Measurements from ENCODE around the gene CACNA2D1. TPM values are rescaled to one million over a fixed set of nuclear protein-coding genes. Genes with fewer than 3 reads are reported as not detected.

CACNA2D1 gene
- total RNA-seq, 1 donor from 2014 or later = not detected

DNA sequence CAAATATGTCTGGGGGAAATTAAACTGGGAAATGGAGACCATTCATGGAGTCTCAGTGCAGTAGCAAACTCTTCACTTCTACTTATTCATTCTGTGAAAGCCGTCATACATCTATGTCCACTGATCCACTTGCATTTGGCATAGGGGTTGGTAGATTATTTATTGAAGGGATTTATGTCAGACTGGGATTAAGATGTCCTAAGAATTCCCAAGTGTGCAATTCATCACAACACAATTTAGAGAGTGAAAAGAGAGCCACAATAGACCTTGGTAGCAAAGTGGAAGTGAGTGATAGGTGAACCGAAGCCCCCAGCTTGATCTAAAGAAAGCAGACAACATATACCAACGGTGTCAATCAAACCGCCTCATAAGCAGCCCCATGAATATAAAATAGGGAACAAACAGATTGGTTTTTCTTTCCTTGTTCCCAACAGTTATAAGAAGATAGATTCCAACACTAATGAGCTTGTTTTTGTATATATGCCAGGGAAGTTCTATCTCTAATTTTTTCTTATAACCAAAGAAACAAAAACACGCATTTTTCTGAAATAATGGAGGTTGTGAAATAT is 234.3 kb downstream of the CACNA2D1 start:
- no peaks in the 10 kb centered on the region for H3K27me3 Mint-ChIP-seq
- H3K27ac Mint-ChIP-seq = no peak overlapping the region
- no peaks in the 10 kb centered on the region for H3K9me3 Mint-ChIP-seq
- DNase-seq = no peak
- intact Hi-C loops (cut with micrococcal nuclease) = no loop called here
- TF ChIP-seq, protein P1, sequence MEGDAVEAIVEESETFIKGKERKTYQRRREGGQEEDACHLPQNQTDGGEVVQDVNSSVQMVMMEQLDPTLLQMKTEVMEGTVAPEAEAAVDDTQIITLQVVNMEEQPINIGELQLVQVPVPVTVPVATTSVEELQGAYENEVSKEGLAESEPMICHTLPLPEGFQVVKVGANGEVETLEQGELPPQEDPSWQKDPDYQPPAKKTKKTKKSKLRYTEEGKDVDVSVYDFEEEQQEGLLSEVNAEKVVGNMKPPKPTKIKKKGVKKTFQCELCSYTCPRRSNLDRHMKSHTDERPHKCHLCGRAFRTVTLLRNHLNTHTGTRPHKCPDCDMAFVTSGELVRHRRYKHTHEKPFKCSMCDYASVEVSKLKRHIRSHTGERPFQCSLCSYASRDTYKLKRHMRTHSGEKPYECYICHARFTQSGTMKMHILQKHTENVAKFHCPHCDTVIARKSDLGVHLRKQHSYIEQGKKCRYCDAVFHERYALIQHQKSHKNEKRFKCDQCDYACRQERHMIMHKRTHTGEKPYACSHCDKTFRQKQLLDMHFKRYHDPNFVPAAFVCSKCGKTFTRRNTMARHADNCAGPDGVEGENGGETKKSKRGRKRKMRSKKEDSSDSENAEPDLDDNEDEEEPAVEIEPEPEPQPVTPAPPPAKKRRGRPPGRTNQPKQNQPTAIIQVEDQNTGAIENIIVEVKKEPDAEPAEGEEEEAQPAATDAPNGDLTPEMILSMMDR (IDR thresholded peaks at IDR 0.05) = no peak
- CTCF ChIA-PET = no interaction called here
- POLR2A ChIA-PET = no interaction called here
- H3K4me1 Mint-ChIP-seq = no peaks in the 10 kb centered on the region
- no peak overlapping the region for H3K4me3 Mint-ChIP-seq
- ATAC-seq (ENCODE audit: low read depth) = no peak
- H3K36me3 Mint-ChIP-seq (ENCODE audit: low read depth) = no peaks in the 10 kb centered on the region

DNA sequence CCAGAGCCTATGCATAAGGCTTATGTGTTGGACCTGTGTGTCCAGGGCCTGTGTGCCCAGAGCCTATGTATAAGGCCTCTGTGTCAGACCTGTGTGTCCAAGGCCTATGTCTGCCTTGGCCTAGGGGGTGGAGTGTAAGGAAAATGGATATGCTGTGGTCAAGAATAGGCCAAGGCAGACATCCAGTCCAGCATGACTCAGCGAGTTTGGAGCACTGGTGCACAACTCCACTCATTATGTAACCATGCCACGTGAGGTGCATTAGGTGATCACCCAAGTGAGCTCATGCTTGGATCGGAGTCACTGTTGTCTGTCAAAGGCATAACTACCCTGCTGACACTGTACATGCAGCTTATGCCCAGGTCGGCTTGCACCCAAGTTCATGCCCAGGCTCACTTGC is 238.9 kb downstream of the CACNA2D1 start:
- Mint-ChIP-seq H3K27ac (no peak overlapping the region), H3K4me3 (no peak overlapping the region), H3K36me3 (ENCODE audit: low read depth) (no peaks in the 10 kb centered on the region), H3K27me3 (no peaks in the 10 kb centered on the region), H3K9me3 (no peaks in the 10 kb centered on the region), H3K4me1 (no peaks in the 10 kb centered on the region)
- DNase-seq = no peak
- POLR2A ChIA-PET = no interaction called here
- TF ChIP-seq, protein P1 (IDR thresholded peaks at IDR 0.05) = no peak
- intact Hi-C loops (cut with micrococcal nuclease) = no loop called here
- no peak for ATAC-seq (ENCODE audit: low read depth)
- CTCF ChIA-PET = no interaction called here

DNA sequence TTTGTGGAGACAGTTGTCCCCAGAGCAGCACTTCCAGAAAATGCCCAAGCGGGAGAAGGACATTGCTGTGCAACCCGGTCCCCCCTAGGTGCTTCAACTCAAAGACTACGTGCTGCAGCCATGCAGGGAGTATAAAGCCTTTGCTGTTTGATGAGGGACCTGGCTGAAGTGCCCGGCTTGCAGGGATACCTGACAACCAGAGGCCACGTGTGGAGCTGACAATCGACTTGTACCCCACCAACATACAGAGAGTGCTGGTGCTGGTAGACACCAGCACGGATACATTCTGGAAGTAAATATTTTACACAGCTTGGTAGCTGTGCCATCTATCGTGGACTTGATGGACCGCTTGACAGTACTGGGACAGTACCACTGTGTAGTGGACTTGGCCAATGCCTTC is 240.6 kb downstream of the CACNA2D1 start:
- POLR2A ChIA-PET = no interaction called here

DNA sequence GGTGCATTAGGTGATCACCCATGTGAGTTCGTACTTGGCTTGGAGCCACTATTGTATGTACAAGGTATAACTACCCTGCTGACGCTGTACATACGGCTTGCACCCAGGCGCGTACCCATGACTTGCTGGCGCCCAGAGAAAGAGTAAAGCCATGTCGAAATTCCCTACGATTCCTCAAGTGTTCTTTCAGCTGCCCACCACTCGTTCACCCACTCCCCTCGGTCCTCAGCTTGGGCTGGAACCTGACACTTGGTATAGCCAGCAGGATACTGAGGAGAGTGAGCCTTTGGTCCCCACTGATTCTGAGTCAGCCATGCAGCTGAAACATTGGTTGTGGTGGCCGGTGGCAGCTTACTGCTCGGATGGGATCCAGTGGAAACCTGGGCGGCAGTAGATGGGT is 241.5 kb downstream of the CACNA2D1 start:
- DNase-seq = no peak
- H3K4me3 Mint-ChIP-seq = no peak overlapping the region
- H3K27ac Mint-ChIP-seq = no peak overlapping the region
- CTCF ChIA-PET = no interaction called here
- no peaks in the 10 kb centered on the region for H3K36me3 Mint-ChIP-seq (ENCODE audit: low read depth)
- no peak for ATAC-seq (ENCODE audit: low read depth)
- H3K9me3 Mint-ChIP-seq = no peaks in the 10 kb centered on the region
- H3K27me3 Mint-ChIP-seq = no peaks in the 10 kb centered on the region
- intact Hi-C loops (cut with micrococcal nuclease) = no loop called here
- POLR2A ChIA-PET = no interaction called here
- TF ChIP-seq, protein P1 (IDR thresholded peaks at IDR 0.05) = no peak
- H3K4me1 Mint-ChIP-seq = no peaks in the 10 kb centered on the region

More for the DNA sequence above, 240.6 kb downstream of the CACNA2D1 start:
- intact Hi-C loops (cut with micrococcal nuclease) = no loop called here
- TF ChIP-seq, protein P1 (IDR thresholded peaks at IDR 0.05) = no peak
- no peak overlapping the region for H3K4me3 Mint-ChIP-seq
- H3K36me3 Mint-ChIP-seq (ENCODE audit: low read depth) = no peaks in the 10 kb centered on the region
- H3K27me3 Mint-ChIP-seq = no peaks in the 10 kb centered on the region
- CTCF ChIA-PET = no interaction called here
- no peak for ATAC-seq (ENCODE audit: low read depth)
- no peaks in the 10 kb centered on the region for H3K4me1 Mint-ChIP-seq
- H3K27ac Mint-ChIP-seq = no peak overlapping the region
- no peaks in the 10 kb centered on the region for H3K9me3 Mint-ChIP-seq
- no peak for DNase-seq

DNA sequence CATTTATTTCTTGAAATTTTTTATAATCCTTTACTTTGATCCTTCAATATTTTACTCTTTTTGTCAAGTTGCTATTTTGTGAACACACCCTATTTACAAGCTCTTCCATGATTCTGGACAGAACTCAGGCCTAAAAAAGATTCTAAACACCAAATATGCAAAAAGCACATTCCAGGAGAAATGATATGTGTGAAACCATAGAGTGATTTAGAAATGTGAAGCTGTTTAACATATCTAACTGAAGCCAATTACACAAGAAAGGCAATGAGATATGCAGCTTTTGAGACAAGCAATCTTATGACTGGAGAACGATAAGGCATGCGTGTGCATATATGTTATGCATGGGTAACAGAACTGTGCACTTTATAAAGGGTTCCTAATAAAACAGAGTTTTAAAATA is 243.0 kb downstream of the CACNA2D1 start:
- intact Hi-C loops (cut with micrococcal nuclease) = no loop called here
- Mint-ChIP-seq H3K27ac (no peak overlapping the region), H3K36me3 (ENCODE audit: low read depth) (no peaks in the 10 kb centered on the region), H3K4me3 (no peak overlapping the region), H3K9me3 (no peaks in the 10 kb centered on the region), H3K27me3 (no peaks in the 10 kb centered on the region), H3K4me1 (no peaks in the 10 kb centered on the region)
- TF ChIP-seq, protein P1 (IDR thresholded peaks at IDR 0.05) = no peak
- CTCF ChIA-PET = interaction anchor here (0.6 kb wide), 1 partner anchor 39 kb away, joined by 3 read pairs; no protein-coding TSS in a partner anchor
- ATAC-seq (ENCODE audit: low read depth) (no peak), DNase-seq (no peak)
- POLR2A ChIA-PET = no interaction called here
